Epithelial cell of esophagus (primary cell): ENCODE data around the gene RFXANK.

ENCODE experiments used
- DNase-seq: peaks from one replicate; pipeline ENCODE4 v3.0.0; 2010; ENCODE audit warnings: low read depth
- H3K4me3 ChIP-seq: 2 replicates; pipeline ENCODE4 v1.5.1; 2011; ENCODE audit warnings: mild to moderate bottlenecking, low read length, control low read depth
- CTCF ChIP-seq: IDR thresholded peaks from 2 replicates; pipeline ENCODE4 v1.5.1; 2011; ENCODE audit warnings: low read depth, mild to moderate bottlenecking, low read length, control low read depth, inconsistent platforms; ENCODE audit not compliant: insufficient read depth; ENCODE audit errors: missing control alignments

RFXANK gene

GRCh38 chr19:19250196-19250801 lies 58.2 kb downstream of the RFXANK start:
- TF ChIP-seq CTCF = no peak
- H3K4me3 ChIP-seq = no peak overlapping the region
- no peak for DNase-seq
